GM21447 (cell line): ENCODE results near the gene ROBO3.

ENCODE experiments used
- ATAC-seq: cut with Tn5 transposase; IDR thresholded peaks from one replicate; pipeline ENCODE4 v1.9.1; 2021; ENCODE audit not compliant: unreplicated experiment

The ROBO3 gene

GRCh38 chr11:124890151-124890550, 24.9 kb downstream of the ROBO3 start:
- ATAC-seq = no peak

- no peak for ATAC-seq
These were observed 25.6 kb downstream of the ROBO3 start for GRCh38 chr11:124890683-124891372.

GRCh38 chr11:124891373-124891861, 26.2 kb downstream of the ROBO3 start:
- ATAC-seq = no peak

GRCh38 chr11:124892146-124892545, 26.9 kb downstream of the ROBO3 start:
- no peak for ATAC-seq

GRCh38 chr11:124892750-124893454, 27.7 kb downstream of the ROBO3 start:
- no peak for ATAC-seq

GRCh38 chr11:124893781-124894401, 28.7 kb downstream of the ROBO3 start:
- ATAC-seq = no peak

- no peak for ATAC-seq
These were observed 29.6 kb downstream of the ROBO3 start for GRCh38 chr11:124894606-124895430.

- no peak for ATAC-seq
These were observed 30.3 kb downstream of the ROBO3 start for GRCh38 chr11:124895471-124895971.

- no peak for ATAC-seq
These were observed 31.0 kb downstream of the ROBO3 start for GRCh38 chr11:124896071-124896750.

GRCh38 chr11:124896821-124897391, 31.7 kb downstream of the ROBO3 start:
- no peak for ATAC-seq

- no peak for ATAC-seq
These were observed 32.5 kb downstream of the ROBO3 start, which contains the start of gene ROBO4 for GRCh38 chr11:124897674-124898262. Gene ROBO4 (minus strand): TSS chr11:124897865. CDS start chr11:124897795, 70 bp downstream.

- no peak for ATAC-seq
These were observed 33.0 kb downstream of the ROBO3 start for GRCh38 chr11:124898263-124898680.

- no peak for ATAC-seq
These were observed 33.5 kb downstream of the ROBO3 start for GRCh38 chr11:124898711-124899110.

- no peak for ATAC-seq
These were observed 34.3 kb downstream of the ROBO3 start for GRCh38 chr11:124899383-124900145.

GRCh38 chr11:124900464-124900863, 35.2 kb downstream of the ROBO3 start:
- no peak for ATAC-seq

- no peak for ATAC-seq
These were observed 37.4 kb downstream of the ROBO3 start for GRCh38 chr11:124902616-124903015.

GRCh38 chr11:124915541-124916369, 50.5 kb downstream of the ROBO3 start:
- ATAC-seq = no peak

GRCh38 chr11:124916370-124916710, 51.1 kb downstream of the ROBO3 start:
- no peak for ATAC-seq
